HG03342 (cell line): ENCODE data around the gene RUBCNL.

ENCODE experiments used
- ATAC-seq: cut with Tn5 transposase; IDR thresholded peaks from one replicate; pipeline ENCODE4 v1.9.1; 2021; ENCODE audit warnings: mild to moderate bottlenecking, moderate library complexity; ENCODE audit not compliant: unreplicated experiment

The RUBCNL gene

GRCh38 chr13:46342538-46342937, 44.5 kb downstream of the RUBCNL start:
- no peak for ATAC-seq

DNA sequence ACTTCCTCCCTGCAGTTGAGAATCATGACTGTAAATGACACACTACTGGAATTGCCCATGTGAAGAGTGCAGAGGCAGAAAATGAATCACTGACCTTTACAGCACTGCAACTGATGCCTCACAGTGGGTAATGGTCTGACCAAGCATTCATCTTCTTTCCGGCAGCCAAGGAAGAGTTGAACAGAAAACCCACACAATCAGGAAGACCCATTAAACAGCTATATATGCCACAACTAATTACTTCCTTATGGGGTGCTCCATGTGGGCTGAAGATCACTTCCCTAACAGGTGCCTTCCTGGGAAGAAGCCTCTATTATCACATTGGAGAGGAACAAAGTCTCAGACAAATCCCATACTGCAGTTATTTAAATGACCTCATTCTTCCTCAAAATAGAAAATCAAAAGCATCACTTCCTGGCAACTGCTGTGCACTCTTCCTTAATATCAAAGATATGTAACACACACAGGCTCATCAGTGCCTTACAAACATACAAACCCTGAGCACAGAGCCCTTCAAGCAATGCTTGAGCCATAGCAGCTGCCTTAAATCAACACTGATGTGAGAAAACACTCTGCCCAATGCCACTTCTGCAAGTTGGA, 45.8 kb downstream of the RUBCNL start:
- ATAC-seq: peak; percentile 78

- ATAC-seq: no peak
These were observed 46.4 kb downstream of the RUBCNL start for GRCh38 chr13:46340631-46341111.

DNA sequence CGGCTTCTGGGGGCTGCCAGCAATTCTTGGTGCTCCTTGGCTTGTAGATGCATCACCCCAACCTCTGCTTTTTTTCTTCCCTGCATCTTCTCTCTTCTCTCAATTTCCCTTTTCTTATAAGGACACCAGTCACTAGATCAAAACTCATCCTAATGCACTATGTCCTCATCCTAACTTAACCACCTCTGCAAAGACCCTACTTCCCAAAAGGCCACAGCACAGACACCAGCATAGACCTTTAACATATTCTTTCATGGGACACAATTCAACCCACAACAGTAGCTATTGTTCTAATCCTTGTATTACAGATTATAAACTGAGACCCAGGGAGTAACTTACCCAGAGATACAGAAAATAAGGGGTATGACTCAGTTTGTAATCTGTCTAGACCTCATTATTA, 47.0 kb downstream of the RUBCNL start:
- ATAC-seq: no peak

GRCh38 chr13:46339035-46339666, 47.9 kb downstream of the RUBCNL start:
- peak; percentile 57 for ATAC-seq

GRCh38 chr13:46337700-46338099, 49.4 kb downstream of the RUBCNL start:
- ATAC-seq: no peak

DNA sequence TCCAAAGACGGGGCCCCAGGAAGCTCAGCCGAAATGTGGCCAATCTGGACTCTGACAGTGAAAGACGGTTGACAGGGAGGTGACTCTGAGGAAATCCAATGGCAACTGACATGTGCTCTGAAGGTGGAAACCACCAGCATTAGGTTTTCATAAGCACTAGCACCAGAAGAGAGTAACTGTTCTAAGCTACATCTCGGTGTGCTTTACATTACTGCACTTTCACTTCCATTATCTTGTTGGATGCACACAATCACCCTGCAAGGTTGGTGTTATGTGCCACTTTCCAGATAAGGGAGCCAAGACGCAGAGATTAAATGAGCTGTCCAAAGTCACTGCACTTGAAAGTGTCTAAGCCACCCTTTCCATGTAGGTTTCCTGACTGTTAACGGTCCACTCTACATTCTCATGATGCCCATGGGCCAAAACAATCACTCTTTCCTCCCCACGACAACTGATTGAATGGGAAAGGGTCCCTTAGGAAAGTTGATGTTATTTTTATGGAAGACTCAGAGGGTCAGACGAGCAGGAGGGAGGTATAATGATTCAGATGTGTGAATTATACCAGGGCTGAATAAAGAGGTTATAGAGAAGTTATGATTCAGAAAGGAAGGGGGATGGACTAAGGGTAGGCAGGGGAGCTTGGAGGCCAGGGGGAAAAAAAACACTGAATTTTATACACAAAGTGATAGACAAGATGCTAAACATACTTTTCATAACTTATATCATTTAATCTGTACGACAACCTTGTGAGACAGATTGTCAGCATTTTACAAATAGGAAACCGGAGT, 52.8 kb downstream of the RUBCNL start:
- no peak for ATAC-seq

GRCh38 chr13:46332772-46333171, 54.3 kb downstream of the RUBCNL start:
- ATAC-seq: no peak

DNA sequence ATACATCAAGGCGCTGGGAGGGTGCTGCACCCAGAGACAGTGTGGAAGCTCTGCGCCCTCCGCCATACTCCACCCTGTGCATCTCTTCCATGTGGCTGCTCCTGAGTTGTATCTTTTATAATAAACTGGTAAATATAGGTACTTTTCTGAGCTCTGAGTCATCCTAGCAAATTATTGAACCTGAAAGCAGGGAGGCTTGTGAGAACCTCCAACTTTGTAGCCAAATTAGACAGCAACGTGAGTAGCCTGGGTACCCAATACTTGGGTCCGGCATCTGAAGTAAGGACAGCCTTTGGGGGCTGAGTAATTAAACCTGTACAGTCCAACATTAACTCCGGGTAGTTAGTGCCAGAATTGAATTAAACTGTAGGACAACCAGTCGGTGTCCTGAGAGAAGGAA, 57.4 kb downstream of the RUBCNL start:
- no peak for ATAC-seq

DNA sequence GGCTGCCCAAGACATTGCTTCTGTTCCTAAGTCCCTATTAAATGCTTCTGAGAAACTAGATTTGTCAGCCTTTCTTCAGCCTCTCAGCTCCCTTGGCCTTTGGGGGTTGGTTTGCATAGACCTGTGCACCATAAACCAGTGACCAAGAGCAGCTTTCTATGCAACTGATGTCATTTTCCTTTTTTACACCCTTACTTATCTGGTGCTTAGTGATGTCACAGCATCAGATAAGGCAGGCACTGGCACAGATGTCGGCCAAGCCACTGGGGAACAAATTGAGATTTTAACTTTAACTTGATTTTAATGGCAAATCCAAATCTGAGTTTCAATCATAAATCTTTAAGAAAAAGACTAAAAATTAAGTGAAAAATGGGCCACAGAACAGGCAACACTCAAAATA, 59.8 kb downstream of the RUBCNL start:
- ATAC-seq: no peak

DNA sequence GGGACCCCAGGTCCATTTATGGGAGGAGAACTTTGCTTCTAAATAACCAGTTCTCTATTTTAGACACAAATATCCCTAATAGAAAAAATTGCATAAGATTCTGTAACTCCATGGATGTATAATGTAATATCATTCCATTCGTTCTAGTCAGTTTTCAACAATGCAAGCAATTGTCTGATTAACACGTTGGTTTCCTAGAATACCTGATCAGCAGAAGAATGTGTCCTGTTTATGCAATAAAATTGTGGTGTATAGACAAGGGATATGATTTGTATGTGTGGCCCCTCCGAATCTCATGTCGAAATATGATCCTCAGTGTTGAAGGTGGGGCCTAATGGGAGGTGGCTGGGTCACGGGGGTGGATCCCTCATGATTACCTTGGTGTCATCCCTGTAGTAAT, 62.1 kb downstream of the RUBCNL start:
- ATAC-seq: no peak

DNA sequence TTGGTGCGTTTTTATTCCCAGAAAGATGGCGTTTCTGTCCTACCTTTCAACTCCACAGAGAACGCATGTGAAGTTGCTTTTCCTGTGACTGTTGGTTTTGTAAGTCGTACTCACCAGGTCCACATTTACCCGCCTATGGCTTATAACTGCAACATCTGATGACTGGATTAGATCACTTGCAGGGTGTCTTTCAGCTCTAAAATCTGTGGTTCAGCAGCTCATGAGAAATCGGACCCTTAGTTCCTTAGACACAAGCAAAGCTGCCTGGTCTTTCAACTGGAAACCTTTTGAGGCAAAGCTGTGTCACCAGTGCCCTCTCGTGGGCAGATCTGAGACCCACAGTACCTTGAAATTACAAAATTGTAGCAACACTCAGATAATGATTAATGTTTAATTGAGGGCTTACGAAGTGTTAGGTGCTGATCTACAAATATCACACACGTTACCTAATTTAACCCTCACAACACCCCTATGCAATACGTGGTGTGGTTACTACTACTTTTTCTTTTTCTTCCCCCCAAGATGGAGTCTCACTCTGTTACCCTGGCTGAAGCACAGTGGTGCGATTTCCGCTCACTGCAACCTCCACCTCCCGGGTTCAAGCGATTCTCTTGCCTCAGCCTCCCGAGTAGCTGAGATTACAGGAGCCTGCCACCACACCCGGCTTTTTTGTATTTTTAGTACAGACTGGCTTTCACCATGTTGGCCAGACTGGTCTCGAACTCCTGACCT, 65.4 kb downstream of the RUBCNL start:
- ATAC-seq: peak; percentile 49

- no peak for ATAC-seq
These were observed 66.2 kb downstream of the RUBCNL start for GRCh38 chr13:46320821-46321220.

DNA sequence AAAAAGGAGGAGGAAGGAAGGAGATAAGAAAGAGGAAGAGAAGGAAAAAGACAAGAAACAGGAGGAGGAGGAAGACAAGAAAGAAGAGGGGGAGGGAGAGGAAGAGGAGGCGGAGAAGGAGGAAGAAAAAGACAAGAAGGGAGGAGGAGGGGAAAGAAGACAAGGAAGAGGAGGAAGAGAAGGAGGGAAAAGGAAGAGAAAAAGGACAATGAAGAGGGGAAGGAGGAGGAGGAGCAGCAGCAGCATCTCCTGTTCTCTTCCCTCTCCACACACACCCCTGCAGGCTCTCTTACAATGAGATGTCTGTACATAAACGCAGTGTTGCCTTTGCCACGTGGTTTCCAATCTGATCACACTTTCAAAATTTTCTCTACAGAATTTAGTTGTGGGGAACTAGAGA, 66.6 kb downstream of the RUBCNL start:
- no peak for ATAC-seq

- no peak for ATAC-seq
These were observed 68.1 kb downstream of the RUBCNL start for GRCh38 chr13:46318986-46319385.

- no peak for ATAC-seq
These were observed 69.9 kb downstream of the RUBCNL start for GRCh38 chr13:46317120-46317519.

- ATAC-seq: no peak
These were observed 71.5 kb downstream of the RUBCNL start for GRCh38 chr13:46315491-46316075.

- no peak for ATAC-seq
These were observed 72.0 kb downstream of the RUBCNL start for GRCh38 chr13:46315036-46315435.

DNA sequence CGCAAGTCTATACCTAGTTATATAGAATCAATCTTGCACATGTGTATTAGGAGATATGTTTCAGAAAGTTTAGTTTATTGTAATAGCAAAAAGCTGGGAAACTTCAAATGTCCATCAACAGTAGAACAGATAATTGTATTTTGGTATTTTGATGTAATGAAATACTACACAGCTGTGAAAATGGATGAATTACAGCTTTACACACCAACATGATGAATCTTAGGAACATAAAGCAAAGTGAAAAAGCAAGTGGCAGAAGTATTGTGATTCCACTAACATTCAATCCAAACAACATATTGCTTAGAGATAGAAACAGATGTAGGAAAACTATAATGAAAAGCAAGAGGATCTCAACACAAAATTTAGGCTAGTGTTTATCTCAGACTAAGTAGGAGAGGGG, 72.5 kb downstream of the RUBCNL start:
- no peak for ATAC-seq

DNA sequence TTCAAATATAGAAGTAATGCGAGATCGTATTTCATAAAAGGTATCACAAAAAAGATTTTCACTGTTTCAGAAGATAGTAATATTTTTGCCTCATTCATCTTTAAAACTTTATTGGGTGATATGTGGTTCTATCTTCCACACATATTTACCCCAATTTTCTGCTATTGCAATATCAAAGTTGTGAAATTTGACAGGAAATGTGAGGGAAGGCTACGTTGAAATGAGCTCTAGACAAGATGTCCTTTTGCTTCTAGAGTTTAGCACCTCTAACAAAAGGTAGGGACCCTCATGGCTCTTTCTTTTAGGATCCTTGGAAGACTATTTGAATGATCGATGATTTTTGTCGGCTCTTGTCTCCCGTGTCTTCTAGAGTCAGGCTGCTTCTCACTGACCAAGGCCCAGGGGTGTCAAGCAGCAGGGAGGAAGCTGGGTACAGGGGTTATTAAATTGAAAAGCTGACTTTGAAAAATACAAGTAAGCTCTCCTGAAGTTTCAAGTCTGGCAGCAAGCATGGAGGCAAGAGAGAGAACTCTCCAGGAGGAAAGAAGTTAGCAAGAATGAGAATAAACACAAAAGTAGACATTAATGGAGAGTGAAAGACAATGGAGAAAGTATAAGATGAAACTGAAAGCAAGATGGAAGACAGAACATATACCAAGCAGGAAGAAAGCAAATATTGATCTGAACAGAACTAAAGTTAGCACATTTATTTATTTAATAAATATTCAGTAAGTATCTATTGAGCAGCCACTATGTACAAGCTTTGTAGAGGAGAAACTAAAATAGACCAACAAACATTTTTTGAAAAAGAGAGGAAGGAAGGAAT, 73.4 kb downstream of the RUBCNL start:
- ATAC-seq: no peak
